HCT116 (cell line): ENCODE data around the gene SCARF2. TPM values are rescaled to one million over a fixed set of nuclear protein-coding genes. Genes with fewer than 3 reads are reported as not detected.

Experiments
- ATAC-seq: fragments of 200-7000 bp; cut with Tn5 transposase; 2 replicates; pipeline ENCODE4 v1.9.1; 2020; ENCODE audit warnings: mild to moderate bottlenecking, moderate library complexity
- BruUV-seq: library from RNA; stranded (reverse); fragments of 400-500 nt; replicated peaks from 2 replicates; lab custom pipeline; 2021; lab: Mats Ljungman, UMichigan
- CTCF ChIA-PET: fragments of 300-600 bp; sonication (Branson Sonifier 250); formaldehyde crosslinking; loops from one replicate; lab custom pipeline; 2021; ENCODE audit warnings: antibody characterized with exemption; lab: Charles Lee
- POLR2A ChIA-PET: fragments of 300-600, 350-600 bp; sonication (Branson Sonifier 250); formaldehyde crosslinking; loops from one replicate; lab custom pipeline; 2021; ENCODE audit warnings: antibody characterized with exemption; lab: Charles Lee
- RAD21 ChIA-PET, 2 experiments: fragments of 300-600 bp; sonication (Branson Sonifier 250); formaldehyde crosslinking; loops; one replicate each; lab custom pipeline; 2023; ENCODE audit warnings: low total read pairs in 2 of 2; ENCODE audit not compliant: uncharacterized antibody in 2 of 2, unreplicated experiment in 2 of 2, low non-redundant PET in 1 of 2; lab: Charles Lee
- DNase-seq: peaks from one replicate; pipeline ENCODE4 v3.0.0-alpha.2; 2010; ENCODE audit warnings: low read depth, low spot score
- H2AFZ ChIP-seq: fragments of 200-600 bp; shearing (Covaris generic), sonication (generic); 2 replicates; pipeline ENCODE4 v1.6.1; 2017; ENCODE audit warnings: low read depth, mixed run types, mixed read lengths, antibody characterized with exemption, low read length; ENCODE audit not compliant: poor library complexity, severe bottlenecking
- H3K27ac ChIP-seq: 2 replicates; pipeline ENCODE4 v1.5.1; 2012; ENCODE audit warnings: low read depth, low read length
- H3K27me3 ChIP-seq: fragments of 200-600 bp; sonication (generic); 2 replicates; pipeline ENCODE4 v1.6.1; 2016; ENCODE audit warnings: mixed run types, low read length, mixed read lengths; ENCODE audit not compliant: insufficient read depth
- H3K36me3 ChIP-seq, 2 experiments: fragments of 200-500 bp in 1 of 2; fragments of 200-600 bp in 1 of 2; sonication (Bioruptor generic) in 1 of 2; sonication (generic) in 1 of 2; 2 replicates each; pipeline versions ENCODE4 v1.5.1 to v1.6.1; 2014 to 2016; ENCODE audit warnings: low read length in 2 of 2, inconsistent platforms in 1 of 2, mixed read lengths in 1 of 2, mixed run types in 1 of 2; ENCODE audit not compliant: insufficient read depth in 2 of 2, control insufficient read depth in 1 of 2
- H3K4me1 ChIP-seq, 2 experiments: fragments of 200-600 bp in 1 of 2; sonication (generic) in 1 of 2; 2 replicates each; pipeline versions ENCODE4 v1.5.1 to v1.6.1; 2012 to 2017; ENCODE audit warnings: low read length in 2 of 2, inconsistent platforms in 1 of 2, mild to moderate bottlenecking in 1 of 2, mixed read lengths in 1 of 2, mixed run types in 1 of 2, moderate library complexity in 1 of 2; ENCODE audit not compliant: insufficient read depth in 2 of 2, control insufficient read depth in 1 of 2
- H3K4me2 ChIP-seq: fragments of 200-600 bp; sonication (generic); 2 replicates; pipeline ENCODE4 v1.6.1; 2017; ENCODE audit warnings: mixed run types, low read length, mixed read lengths
- H3K4me3 ChIP-seq, 2 experiments: fragments of 200-600 bp in 1 of 2; sonication (generic) in 1 of 2; replicated peaks in 1 of 2; 2 replicates each; pipeline ENCODE4 v1.5.1; 2011 to 2016; ENCODE audit warnings: low read length in 2 of 2, control low read depth in 1 of 2, low read depth in 1 of 2, mild to moderate bottlenecking in 1 of 2, mixed read lengths in 1 of 2, mixed run types in 1 of 2
- H3K79me2 ChIP-seq: fragments of 200-600 bp; sonication (generic); 2 replicates; pipeline ENCODE4 v1.6.1; 2017; ENCODE audit warnings: mild to moderate bottlenecking, mixed run types, low read length, moderate library complexity, mixed read lengths; ENCODE audit not compliant: insufficient read depth
- H3K9ac ChIP-seq: fragments of 200-600 bp; sonication (generic); 2 replicates; pipeline ENCODE4 v1.6.1; 2016; ENCODE audit warnings: low read length, mixed read lengths
- H3K9me2 ChIP-seq: fragments of 200-600 bp; sonication (generic), shearing (Covaris generic); 2 replicates; pipeline ENCODE4 v1.6.1; 2017; ENCODE audit warnings: mixed run types, mild to moderate bottlenecking, moderate library complexity; ENCODE audit not compliant: insufficient read depth
- H3K9me3 ChIP-seq, 2 experiments: fragments of 200-500 bp in 1 of 2; fragments of 200-600 bp in 1 of 2; sonication (Bioruptor generic) in 1 of 2; sonication (generic) in 1 of 2; 2 replicates each; pipeline ENCODE4 v1.6.1; 2014 to 2017; ENCODE audit warnings: low read length in 2 of 2, mixed read lengths in 2 of 2, inconsistent platforms in 1 of 2, low read depth in 1 of 2, mild to moderate bottlenecking in 1 of 2, mixed run types in 1 of 2, moderate library complexity in 1 of 2; ENCODE audit not compliant: control insufficient read depth in 1 of 2, insufficient read depth in 1 of 2
- H4K20me1 ChIP-seq: fragments of 200-600 bp; sonication (generic), shearing (Covaris generic); 2 replicates; pipeline ENCODE4 v1.6.1; 2017; ENCODE audit warnings: mixed run types, mild to moderate bottlenecking, moderate library complexity; ENCODE audit not compliant: insufficient read depth
- ATF3 ChIP-seq: IDR thresholded peaks from 2 replicates; pipeline ENCODE4 v1.6.1; 2012
- CEBPB ChIP-seq: IDR thresholded peaks from 2 replicates; pipeline ENCODE4 v1.6.1; 2012; ENCODE audit warnings: low read depth
- FOSL1 ChIP-seq: IDR thresholded peaks from 2 replicates; pipeline ENCODE4 v1.6.1; 2012; ENCODE audit warnings: low read depth
- MAX ChIP-seq: IDR thresholded peaks from 2 replicates; pipeline ENCODE4 v1.6.1; 2012
- POLR2A ChIP-seq: IDR thresholded peaks from 2 replicates; pipeline ENCODE4 v1.7.0; 2011; ENCODE audit warnings: borderline replicate concordance; ENCODE audit not compliant: insufficient read depth, insufficient read length; ENCODE audit errors: extremely low read depth
- POLR2AphosphoS5 ChIP-seq: IDR thresholded peaks from 2 replicates; pipeline ENCODE4 v1.6.1; 2011; ENCODE audit warnings: mild to moderate bottlenecking, low read depth, low read length, moderate library complexity
- RAD21 ChIP-seq: IDR thresholded peaks from 2 replicates; pipeline ENCODE4 v1.6.1; 2012; ENCODE audit warnings: low read depth, mild to moderate bottlenecking
- SP1 ChIP-seq: IDR thresholded peaks from 2 replicates; pipeline ENCODE4 v1.6.1; 2012; ENCODE audit warnings: low read depth
- ZBTB33 ChIP-seq: IDR thresholded peaks from 2 replicates; pipeline ENCODE4 v1.6.1; 2011; ENCODE audit warnings: mild to moderate bottlenecking, low read length, moderate library complexity; ENCODE audit not compliant: insufficient replicate concordance; ENCODE audit errors: extremely low read depth
- ZFX ChIP-seq: fragments of 450-650 bp; IDR thresholded peaks from 2 replicates; pipeline ENCODE4 v1.6.1; 2017
- intact Hi-C: fragments of 100-400 bp; cut with micrococcal nuclease; formaldehyde crosslinking; loops from 2 replicates; pipeline ENCODE4 v1.10.0; 2022
- total RNA-seq: library from RNA; stranded (reverse); gene quantifications from one replicate; pipeline ENCODE4 v1.2.1, GENCODE V29; 2021; ENCODE audit not compliant: unreplicated experiment

Gene SCARF2
- total RNA-seq, 1 experiment from 2014 or later = 2.5 TPM

DNA sequence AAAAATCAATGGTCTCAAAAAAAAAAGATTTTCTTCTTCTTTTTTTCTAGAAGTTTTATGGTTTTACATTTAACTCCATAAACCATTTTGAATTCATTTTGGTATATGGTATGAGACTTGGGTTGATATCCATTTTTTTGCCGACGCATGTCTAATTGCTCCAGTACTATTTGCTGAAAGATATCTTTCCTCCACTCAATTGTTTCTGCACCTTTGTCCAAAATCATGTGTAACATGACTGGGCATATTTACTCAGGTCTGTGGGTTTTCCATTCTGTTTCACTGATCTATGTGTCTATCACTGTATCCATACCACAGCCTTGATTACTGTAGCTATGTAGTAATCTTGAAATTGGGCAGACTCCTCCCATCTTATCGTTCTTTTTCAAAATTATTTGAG lies 15.6 kb upstream of the SCARF2 start:
- RAD21 ChIA-PET = no interaction called here
- intact Hi-C loops = no loop called here
- H3K4me1 ChIP-seq = peaks cover 0 to 3% of the 10 kb centered on the region in 2 experiments; a peak in 1 of 4 replicates
- H3K9ac ChIP-seq = no peak overlapping the region
- H3K9me3 ChIP-seq = no peaks in the 10 kb centered on the region
- no peak for DNase-seq
- no peaks in the 10 kb centered on the region for H3K79me2 ChIP-seq
- no peaks in the 10 kb centered on the region for H3K9me2 ChIP-seq
- H3K4me3 ChIP-seq = no peak overlapping the region
- no peak for TF ChIP-seq ATF3
- TF ChIP-seq POLR2A = no peak
- no peak for TF ChIP-seq FOSL1
- no peak for TF ChIP-seq ZBTB33
- TF ChIP-seq MAX = no peak
- no peak for TF ChIP-seq CEBPB
- TF ChIP-seq RAD21 = no peak
- no peak for TF ChIP-seq POLR2AphosphoS5
- no peak for TF ChIP-seq SP1
- TF ChIP-seq ZFX = no peak
- H3K36me3 ChIP-seq = no peaks in the 10 kb centered on the region; a peak in 1 of 4 replicates
- no peak overlapping the region for H3K4me2 ChIP-seq
- H3K27ac ChIP-seq = no peak overlapping the region
- no peaks in the 10 kb centered on the region for H3K27me3 ChIP-seq
- BruUV-seq = no TSS peak
- no peak for ATAC-seq
- POLR2A ChIA-PET = no interaction called here
- H2AFZ ChIP-seq = no peak overlapping the region
- CTCF ChIA-PET = interaction anchor here (2.3 kb wide), 1 partner anchor 35 kb away, joined by 6 read pairs; no protein-coding TSS in a partner anchor
- H4K20me1 ChIP-seq = no peaks in the 10 kb centered on the region
